Smooth muscle cell (in vitro differentiated cells): ENCODE measurements around the gene HSFX1. TPM values are rescaled to one million over a fixed set of nuclear protein-coding genes. Genes with fewer than 3 reads are reported as not detected.
"Not testable (repeated sequence)": the region's sequence is repeated elsewhere in the genome, so short reads cannot be mapped to it uniquely, and the experiment has no call there.

Source experiments
- DNase-seq: peaks from one replicate; lab custom pipeline; 2025; ENCODE audit not compliant: unreplicated experiment; lab: John Stamatoyannopoulos, UW
- H2AFZ ChIP-seq: fragments of 200-600 bp; sonication (generic); 2 replicates; pipeline ENCODE4 v1.6.0; 2016; ENCODE audit warnings: antibody characterized with exemption, low read depth, mild to moderate bottlenecking
- H3F3A ChIP-seq: fragments of 200-600 bp; sonication (generic); 2 replicates; pipeline ENCODE4 v1.6.0; 2017; ENCODE audit warnings: antibody characterized with exemption, low read depth
- H3K27ac ChIP-seq: fragments of 200-600 bp; sonication (generic); 2 replicates; pipeline ENCODE4 v1.5.1; 2016; ENCODE audit warnings: low read depth, mild to moderate bottlenecking
- H3K27me3 ChIP-seq: fragments of 200-600 bp; sonication (generic); 2 replicates; pipeline ENCODE4 v1.6.1; 2016; ENCODE audit warnings: low read depth, mild to moderate bottlenecking
- H3K36me3 ChIP-seq: fragments of 200-600 bp; sonication (generic); 2 replicates; pipeline ENCODE4 v1.5.1; 2016; ENCODE audit warnings: low read depth
- H3K4me1 ChIP-seq: fragments of 200-600 bp; sonication (generic); 2 replicates; pipeline ENCODE4 v1.5.1; 2016; ENCODE audit warnings: low read depth
- H3K4me2 ChIP-seq: fragments of 200-600 bp; sonication (generic); 2 replicates; pipeline ENCODE4 v1.6.0; 2016; ENCODE audit warnings: mild to moderate bottlenecking
- H3K4me3 ChIP-seq: fragments of 200-600 bp; sonication (generic); 2 replicates; pipeline ENCODE4 v1.5.1; 2016; ENCODE audit warnings: mild to moderate bottlenecking
- H3K79me2 ChIP-seq: fragments of 200-600 bp; sonication (generic); 2 replicates; pipeline ENCODE4 v1.6.0; 2016; ENCODE audit warnings: low read depth, mild to moderate bottlenecking
- H3K9ac ChIP-seq: fragments of 200-600 bp; sonication (generic); 2 replicates; pipeline ENCODE4 v1.6.0; 2016; ENCODE audit warnings: low read depth
- H3K9me3 ChIP-seq: fragments of 200-600 bp; sonication (generic); replicated peaks from 2 replicates; pipeline ENCODE4 v1.5.1; 2016; ENCODE audit warnings: low read depth
- H4K20me1 ChIP-seq: fragments of 200-600 bp; sonication (generic); 2 replicates; pipeline ENCODE4 v1.6.0; 2016; ENCODE audit warnings: low read depth
- WGBS: methylation state at CpG from one replicate; pipeline ENCODE4 v1.1.7; 2016; ENCODE audit warnings: low lambda C conversion rate; 5-methylcytosine and 5-hydroxymethylcytosine counted together
- polyA plus RNA-seq: library from polyadenylated mRNA; unstranded; fragments of >200 nt; fragmentation: Nextera tagmentation; extraction: Ambion mirVana; gene quantifications from 2 replicates; pipeline ENCODE4 v1.2.1, GENCODE V29; 2016
- total RNA-seq: library from RNA; depleted of rRNA; stranded (reverse); fragments of >200 nt; gene quantifications from 2 replicates; pipeline ENCODE4 v1.2.3, GENCODE V29; 2014
- TF ChIP-seq, protein P1 (sequence below): fragments of 200-600 bp; sonication (generic); IDR thresholded peaks from 2 replicates; pipeline ENCODE4 v1.5.1; 2017; ENCODE audit warnings: borderline replicate concordance, mild to moderate bottlenecking, antibody characterized with exemption; ENCODE audit not compliant: insufficient read depth, poor library complexity, severe bottlenecking

Gene HSFX1
- total and polyA plus RNA-seq, 2 experiments from 2014 or later = 0.31 to 1.1 TPM

DNA sequence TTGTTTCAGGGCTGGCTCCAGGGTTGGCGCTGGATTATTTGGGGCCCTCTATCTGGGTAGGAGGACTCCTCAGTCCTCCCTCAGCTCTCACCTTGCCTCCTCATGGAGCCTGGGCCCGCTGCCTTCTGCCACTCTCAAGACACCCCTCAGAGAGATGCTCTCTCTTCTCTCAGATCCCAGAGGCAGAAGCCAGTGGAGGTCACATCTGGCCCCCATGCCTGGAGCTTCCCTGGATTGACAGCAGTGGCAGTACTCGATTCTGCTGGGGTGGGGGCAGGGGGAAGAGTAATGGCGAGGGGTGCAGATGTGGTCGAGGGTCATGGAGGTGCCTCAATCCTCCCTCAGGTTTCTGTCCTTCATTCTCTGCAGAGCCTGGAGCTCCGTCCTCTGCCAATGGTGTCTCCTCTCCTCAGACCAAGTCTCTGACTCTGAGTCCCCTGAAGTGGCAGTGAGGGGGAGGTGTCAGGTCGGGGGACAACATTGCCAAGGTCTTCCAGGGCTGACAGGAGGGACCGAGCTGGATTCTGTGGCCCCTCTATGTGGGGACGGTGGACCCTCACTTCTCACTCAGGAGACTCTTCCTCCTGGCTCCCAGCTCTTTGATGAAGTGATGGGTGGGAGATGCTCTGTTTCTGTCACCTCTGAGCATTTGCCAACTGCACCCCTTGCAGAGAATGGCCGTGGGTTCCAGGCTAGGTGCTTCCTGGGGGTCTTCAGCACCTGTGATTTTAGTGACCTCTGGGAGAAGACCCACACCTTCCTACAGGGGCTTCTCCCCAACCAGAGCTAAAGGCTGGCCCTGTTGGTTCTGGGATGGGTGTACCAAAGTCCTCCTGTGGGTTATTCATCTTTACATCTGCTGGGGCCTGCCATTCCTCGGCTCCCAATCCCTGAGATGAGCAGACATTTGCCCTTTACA, 10.9 kb upstream of the HSFX1 start:
- DNase-seq = no peak
- no peaks in the 10 kb centered on the region for H3K36me3 ChIP-seq

DNA sequence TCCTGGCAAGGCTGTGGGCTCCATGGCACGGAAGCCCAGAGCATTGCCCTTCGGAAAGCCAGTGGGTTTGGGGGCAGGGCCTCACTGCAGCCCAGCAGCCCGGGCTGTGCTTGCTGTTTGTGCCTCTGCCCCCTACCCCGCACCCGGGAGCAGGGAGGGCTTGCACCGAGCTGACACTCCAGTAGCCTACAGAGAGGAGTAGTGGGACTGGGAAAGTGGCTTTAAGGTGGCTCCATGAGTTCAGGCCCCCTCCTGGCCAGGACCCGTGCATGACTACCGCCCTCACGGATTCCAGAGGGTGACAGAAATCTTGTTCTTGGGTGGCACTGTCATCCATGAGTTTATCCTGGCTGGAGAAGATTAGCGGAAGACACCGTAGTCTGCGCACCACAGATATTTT, 3.5 kb upstream of the HSFX1 start:
- not testable (repeated sequence) for H3K27ac ChIP-seq, H3K9me3 ChIP-seq, H3K27me3 ChIP-seq, H3K36me3 ChIP-seq, H3K9ac ChIP-seq, H3K4me3 ChIP-seq, H3K4me2 ChIP-seq, H3K79me2 ChIP-seq, H3F3A ChIP-seq, DNase-seq, H2AFZ ChIP-seq, H4K20me1 ChIP-seq, H3K4me1 ChIP-seq
- WGBS = 80% methylated on average over 4 of the region's 12 CpGs

More for the DNA sequence above, 10.9 kb upstream of the HSFX1 start:
- no peak overlapping the region for H2AFZ ChIP-seq
- H3K9ac ChIP-seq = no peak overlapping the region
- no peaks in the 10 kb centered on the region for H3F3A ChIP-seq
- H3K79me2 ChIP-seq = no peaks in the 10 kb centered on the region
- H4K20me1 ChIP-seq = no peaks in the 10 kb centered on the region
- no peaks in the 10 kb centered on the region for H3K27me3 ChIP-seq
- no peaks in the 10 kb centered on the region for H3K4me1 ChIP-seq
- H3K27ac ChIP-seq = no peak overlapping the region
- WGBS = 74% methylated on average over 11 of the region's 11 CpGs
- no peak overlapping the region for H3K4me3 ChIP-seq
- H3K9me3 ChIP-seq = no peaks in the 10 kb centered on the region
- TF ChIP-seq, protein P1, sequence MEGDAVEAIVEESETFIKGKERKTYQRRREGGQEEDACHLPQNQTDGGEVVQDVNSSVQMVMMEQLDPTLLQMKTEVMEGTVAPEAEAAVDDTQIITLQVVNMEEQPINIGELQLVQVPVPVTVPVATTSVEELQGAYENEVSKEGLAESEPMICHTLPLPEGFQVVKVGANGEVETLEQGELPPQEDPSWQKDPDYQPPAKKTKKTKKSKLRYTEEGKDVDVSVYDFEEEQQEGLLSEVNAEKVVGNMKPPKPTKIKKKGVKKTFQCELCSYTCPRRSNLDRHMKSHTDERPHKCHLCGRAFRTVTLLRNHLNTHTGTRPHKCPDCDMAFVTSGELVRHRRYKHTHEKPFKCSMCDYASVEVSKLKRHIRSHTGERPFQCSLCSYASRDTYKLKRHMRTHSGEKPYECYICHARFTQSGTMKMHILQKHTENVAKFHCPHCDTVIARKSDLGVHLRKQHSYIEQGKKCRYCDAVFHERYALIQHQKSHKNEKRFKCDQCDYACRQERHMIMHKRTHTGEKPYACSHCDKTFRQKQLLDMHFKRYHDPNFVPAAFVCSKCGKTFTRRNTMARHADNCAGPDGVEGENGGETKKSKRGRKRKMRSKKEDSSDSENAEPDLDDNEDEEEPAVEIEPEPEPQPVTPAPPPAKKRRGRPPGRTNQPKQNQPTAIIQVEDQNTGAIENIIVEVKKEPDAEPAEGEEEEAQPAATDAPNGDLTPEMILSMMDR = no peak
- H3K4me2 ChIP-seq = no peak overlapping the region

GRCh38 chrX:149773026-149773425, 842 bp upstream of the HSFX1 start:
- not testable (repeated sequence) for H3K9ac ChIP-seq, H3K4me2 ChIP-seq, H2AFZ ChIP-seq, H3K79me2 ChIP-seq, H3K27me3 ChIP-seq, H3K4me1 ChIP-seq, H3K9me3 ChIP-seq, DNase-seq, H4K20me1 ChIP-seq, H3K27ac ChIP-seq, H3K4me3 ChIP-seq, H3K36me3 ChIP-seq, H3F3A ChIP-seq
- WGBS = no CpG with 5 or more reads among the region's 9 CpGs

- not testable (repeated sequence) for H4K20me1 ChIP-seq, H3K9ac ChIP-seq, H3F3A ChIP-seq, H3K9me3 ChIP-seq, H3K79me2 ChIP-seq, H3K27me3 ChIP-seq, H3K36me3 ChIP-seq, DNase-seq, H3K4me1 ChIP-seq, H3K4me3 ChIP-seq, H2AFZ ChIP-seq, H3K27ac ChIP-seq, H3K4me2 ChIP-seq
- WGBS = no CpG with 5 or more reads among the region's 7 CpGs
Observed at GRCh38 chrX:149777999-149778398, 4.1 kb downstream of the HSFX1 start.

DNA sequence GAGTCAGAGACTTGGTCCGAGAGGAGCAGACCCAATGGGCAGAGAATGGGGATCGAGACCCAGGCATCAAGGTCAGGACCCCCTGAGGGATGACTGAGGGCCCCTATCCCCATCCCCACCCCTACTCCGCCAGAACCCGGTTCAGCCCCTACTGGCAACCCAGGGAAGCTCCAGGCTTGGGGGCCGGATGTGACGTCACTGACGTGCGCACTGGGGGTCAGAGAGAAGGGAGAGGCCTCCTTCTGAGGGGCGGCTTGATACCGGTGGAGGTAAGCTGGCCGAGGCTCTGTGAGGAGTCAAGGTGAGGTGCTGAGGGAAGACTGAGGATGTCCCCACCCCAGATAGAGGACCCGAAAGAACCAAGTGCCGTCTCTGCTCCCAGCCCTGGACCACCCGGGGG, 7.9 kb downstream of the HSFX1 start, which contains the start of gene MAGEA9:
Gene MAGEA9, plus strand, starts transcription at position 204 of the 400 bp plus-strand sequence. CDS start 4,281 bp downstream, outside the sequence.
- not testable (repeated sequence) for H3K4me1 ChIP-seq, H3K9ac ChIP-seq, H3K79me2 ChIP-seq, H3K27ac ChIP-seq, H3K4me3 ChIP-seq, H3K4me2 ChIP-seq, H3F3A ChIP-seq, H2AFZ ChIP-seq, H3K27me3 ChIP-seq, H3K9me3 ChIP-seq, H3K36me3 ChIP-seq, H4K20me1 ChIP-seq, DNase-seq
- no CpG with 5 or more reads among the region's 14 CpGs for WGBS

DNA sequence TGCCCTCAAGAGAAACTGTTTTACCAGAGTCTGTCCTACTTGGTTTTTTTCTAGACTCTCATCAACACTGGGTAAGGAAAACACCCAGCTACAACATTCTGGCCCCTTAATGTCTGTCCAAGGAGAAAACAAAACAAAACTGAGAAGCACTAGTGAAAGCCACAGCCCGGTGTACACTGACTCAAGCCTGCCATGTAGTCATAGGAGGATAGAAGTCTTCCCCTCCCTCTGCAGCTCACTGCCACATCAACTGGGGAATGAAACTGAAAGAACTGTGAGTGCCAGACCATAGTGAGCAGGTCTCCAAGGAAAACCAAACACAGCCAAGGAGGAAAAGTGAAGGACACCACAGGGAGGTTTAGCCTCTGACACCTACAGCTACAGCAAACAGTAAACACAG, 21.7 kb downstream of the HSFX1 start:
- H2AFZ ChIP-seq, H3K27ac ChIP-seq, H3K4me2 ChIP-seq, H3K9me3 ChIP-seq, H3K4me1 ChIP-seq, H3K9ac ChIP-seq, H3K36me3 ChIP-seq, H3F3A ChIP-seq, H3K79me2 ChIP-seq, H3K4me3 ChIP-seq, DNase-seq, H3K27me3 ChIP-seq, H4K20me1 ChIP-seq: not testable (repeated sequence)
- no CpG with 5 or more reads among the region's 1 CpG for WGBS
